GM18499 (cell line): ENCODE measurements around the gene TIPARP.
"Not testable (repeated sequence)": the region's sequence is repeated elsewhere in the genome, so short reads cannot be mapped to it uniquely, and the experiment has no call there.

ENCODE experiments used
- ATAC-seq: cut with Tn5 transposase; IDR thresholded peaks from one replicate; pipeline ENCODE4 v1.9.1; 2021; ENCODE audit warnings: moderate number of reproducible peaks; ENCODE audit not compliant: insufficient read depth, unreplicated experiment

TIPARP gene

GRCh38 chr3:156646958-156647357 lies 27.4 kb upstream of the TIPARP start:
- no peak for ATAC-seq

DNA sequence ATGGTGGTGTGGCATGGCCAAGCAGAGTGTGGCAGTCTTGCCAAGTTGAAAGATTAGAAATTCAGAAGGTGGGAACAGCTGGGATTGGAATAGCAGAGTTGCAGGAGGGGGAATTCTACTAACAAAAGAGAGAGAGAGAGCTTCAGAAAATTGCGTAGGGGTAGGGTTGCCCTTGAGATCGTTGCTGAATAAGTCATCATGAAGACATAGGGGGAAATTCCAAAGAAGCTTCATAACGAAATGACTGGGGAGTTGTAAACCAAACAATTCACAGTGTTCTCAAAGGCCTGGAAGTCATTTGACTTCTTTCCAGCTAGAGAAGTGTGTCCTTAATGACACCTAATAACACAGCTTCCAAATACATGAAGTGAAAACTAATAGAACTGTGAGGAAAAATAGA lies 26.3 kb upstream of the TIPARP start:
- no peak for ATAC-seq

DNA sequence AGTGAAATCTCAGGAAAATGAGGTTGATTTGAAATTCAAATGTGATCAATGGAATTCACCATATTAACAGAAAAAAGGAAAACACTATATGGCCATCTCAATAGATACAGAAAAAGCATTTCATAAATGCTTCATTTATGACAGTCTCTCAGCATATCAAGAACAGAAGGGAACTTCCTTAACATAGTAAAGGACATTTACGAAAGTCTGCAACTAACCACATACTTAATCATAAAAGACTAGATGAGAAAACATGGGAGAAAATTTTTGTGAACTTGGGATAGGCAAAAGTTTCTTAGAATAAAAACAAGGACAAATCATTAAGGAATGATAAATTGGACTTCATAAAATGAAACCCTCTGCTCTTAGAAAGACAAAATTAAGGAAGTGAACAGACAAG lies 24.7 kb upstream of the TIPARP start:
- ATAC-seq: no peak

DNA sequence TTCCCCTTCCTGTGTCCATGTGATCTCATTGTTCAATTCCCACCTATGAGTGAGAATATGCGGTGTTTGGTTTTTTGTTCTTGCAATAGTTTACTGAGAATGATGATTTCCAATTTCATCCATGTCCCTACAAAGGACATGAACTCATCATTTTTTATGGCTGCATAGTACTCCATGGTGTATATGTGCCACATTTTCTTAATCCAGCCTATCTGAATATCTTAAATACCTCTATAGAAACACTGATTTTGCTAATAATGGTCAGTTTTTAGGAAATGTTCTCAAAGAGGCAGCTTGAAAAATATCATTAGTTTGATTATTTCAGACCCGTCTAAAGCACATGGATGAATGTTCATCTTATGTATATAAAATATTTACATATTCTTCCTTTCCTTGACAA lies 21.7 kb upstream of the TIPARP start:
- not testable (repeated sequence) for ATAC-seq

- no peak for ATAC-seq
Measured at GRCh38 chr3:156654834-156655233, 19.6 kb upstream of the TIPARP start.

DNA sequence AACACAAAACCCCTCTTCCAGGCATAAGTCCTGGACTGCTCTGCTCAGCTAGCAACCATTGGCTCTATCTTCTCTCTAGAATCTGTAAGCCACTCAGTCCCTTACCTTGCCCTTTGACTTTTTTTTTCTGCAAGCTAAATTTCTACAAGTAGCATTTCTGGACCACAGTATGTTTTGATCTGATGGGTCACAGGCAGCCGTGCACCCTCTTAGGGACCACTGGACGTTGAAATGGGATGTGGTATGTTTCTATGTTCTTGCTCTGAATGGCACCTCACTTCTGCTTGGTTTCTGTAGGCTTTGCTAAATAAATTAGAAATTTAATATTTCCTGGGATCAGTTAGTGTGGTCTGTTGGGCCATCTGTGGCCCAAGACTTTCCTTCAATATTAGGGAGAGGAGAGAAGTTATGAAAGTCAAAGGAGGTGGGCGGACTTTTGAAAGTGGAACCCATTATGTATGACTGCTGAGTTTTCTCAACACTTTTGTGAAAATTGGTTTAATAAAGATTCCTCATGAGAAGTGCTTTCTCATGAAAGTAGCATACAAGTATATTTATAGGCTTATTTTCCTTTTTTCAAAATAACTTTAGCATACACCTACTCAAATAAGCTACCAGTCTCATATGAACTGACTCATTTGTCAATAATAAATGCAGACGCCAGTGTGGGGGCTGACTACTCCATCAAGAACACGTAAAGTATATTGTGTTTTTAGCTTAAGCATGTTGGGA lies 18.4 kb upstream of the TIPARP start:
- no peak for ATAC-seq

- ATAC-seq: no peak
Measured at GRCh38 chr3:156657440-156657839, 16.9 kb upstream of the TIPARP start.

DNA sequence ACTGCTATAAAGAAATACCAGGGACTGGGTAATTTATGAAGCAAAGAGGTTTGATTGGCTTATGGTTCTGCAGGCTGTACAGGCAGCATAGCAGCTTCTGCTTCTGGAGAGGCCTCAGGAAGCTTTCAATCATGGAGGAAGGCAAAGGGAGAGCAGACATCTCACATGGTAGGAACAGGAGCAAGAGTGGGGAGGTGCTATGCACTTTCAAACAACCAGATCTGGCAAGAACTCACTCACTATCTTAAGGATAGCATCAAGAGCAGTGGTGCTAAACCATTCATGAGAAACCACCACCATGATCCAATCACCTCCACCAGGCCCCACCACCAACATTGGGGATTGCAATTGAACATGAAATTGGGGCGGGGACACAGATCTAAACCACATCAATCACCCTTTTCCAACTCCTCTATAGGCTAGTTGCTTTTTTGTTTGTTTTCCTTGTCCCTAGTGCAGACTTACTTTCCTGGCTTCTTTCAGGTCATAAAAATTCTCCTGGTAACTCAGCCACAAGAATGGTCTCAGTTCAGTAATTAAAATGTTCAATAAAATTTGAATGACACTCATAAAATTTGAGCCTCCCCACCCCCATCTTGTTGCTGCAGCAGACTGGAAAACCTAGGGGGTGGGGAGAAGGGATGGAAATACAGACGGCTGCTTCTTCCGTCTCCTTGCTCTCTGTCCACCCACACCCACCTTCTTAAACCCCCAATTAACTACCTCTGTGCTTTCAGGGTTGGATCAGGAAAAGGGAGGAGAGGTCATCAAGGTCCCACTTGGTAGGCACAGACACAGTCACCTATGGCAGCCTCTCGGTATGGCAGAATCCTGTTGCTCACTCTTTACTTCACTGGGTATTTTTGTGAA lies 16.3 kb upstream of the TIPARP start:
- no peak for ATAC-seq

DNA sequence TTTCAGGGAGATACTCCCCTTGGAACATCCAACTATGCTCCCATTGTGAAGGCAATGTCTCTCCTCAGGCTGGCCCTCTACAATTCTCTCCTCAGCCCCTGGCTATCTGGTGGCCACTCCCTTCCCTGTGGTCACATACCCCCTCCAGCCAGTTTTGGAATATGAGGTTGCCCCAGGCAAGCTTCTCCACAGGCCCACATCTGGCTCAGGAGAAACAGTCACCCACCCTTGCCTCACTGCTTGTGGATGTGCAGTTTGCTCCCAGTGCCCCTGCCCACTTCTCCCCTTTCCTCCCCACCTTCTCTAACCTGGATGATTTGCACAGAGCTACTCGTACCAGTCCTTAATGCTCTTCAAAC lies 15.7 kb upstream of the TIPARP start:
- ATAC-seq: no peak

GRCh38 chr3:156659260-156659659 lies 15.1 kb upstream of the TIPARP start:
- ATAC-seq: no peak

DNA sequence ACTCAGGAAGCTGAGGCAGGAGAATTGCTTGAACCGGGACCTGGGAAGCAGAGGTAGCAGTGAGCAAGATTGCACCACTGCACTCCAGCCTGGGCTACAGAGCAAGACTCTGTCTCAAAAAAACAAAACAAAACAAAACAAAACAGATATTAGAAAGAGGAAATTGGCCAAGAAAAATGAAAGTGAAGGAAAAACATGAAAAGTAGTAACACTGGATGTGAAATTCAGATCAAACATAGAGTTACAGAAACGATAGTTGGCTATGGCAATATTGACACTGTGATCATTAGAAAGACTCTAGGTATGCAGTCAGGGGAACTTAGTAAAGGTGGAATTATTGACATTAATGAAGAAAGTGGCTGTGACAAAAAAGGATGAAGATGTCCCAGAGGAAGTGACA lies 13.2 kb upstream of the TIPARP start:
- no peak for ATAC-seq

DNA sequence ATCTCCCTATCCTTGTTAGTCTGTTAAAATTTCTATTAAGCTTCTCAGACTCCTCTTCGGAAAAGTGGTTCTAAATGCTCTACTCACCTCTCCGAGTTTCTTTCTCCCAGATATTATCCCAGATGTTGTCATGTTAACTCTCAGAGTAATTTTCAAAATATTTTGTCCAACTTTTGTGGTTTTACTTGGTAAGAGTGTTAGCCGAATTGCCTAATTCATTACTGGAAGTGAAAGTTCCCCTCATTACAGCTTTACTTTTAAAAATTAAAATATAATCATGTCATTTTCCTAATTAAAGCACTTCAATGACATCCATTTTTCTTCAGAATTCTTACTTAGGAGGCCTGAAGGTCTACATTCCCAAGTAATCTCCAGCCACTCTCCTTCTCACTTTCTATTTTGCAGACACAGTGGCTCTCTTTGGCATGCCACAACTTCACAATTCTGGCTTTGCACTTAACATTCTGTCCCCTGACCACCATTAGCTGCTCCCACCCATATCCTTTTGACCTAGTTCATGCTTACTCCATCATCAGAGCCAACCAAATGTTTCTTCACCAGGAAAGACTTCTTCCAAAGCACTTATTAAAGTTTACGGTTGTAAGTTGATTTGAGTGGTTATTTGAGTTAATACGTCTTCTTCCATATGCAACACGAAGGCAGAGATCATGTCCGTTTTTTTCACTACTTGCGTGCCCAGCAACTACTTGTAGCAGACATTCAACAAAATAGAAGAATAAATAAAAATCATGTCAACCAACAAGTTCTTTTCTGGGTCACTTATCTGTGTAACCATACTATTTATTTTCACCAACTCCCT lies 10.2 kb upstream of the TIPARP start:
- no peak for ATAC-seq

GRCh38 chr3:156664831-156665178 lies 9.6 kb upstream of the TIPARP start:
- ATAC-seq: peak; percentile 75

DNA sequence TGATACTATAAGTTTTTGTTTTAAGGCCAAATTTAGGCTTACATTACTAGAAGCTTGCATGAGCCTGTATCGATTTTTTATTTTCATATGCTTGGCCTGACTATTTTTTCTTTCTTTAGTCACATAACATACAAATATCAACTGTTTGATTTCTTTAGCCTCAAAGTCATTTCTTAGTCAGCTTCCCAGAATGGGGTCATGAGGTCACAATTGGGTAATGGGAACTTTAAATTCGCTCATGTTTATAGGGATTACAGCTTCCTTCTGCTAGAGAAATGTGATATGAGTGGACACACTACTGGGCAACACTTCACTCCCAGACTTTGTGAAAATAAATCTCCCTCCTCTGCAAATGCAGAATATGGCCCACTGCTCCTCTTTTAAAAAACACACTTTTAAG lies 9.1 kb upstream of the TIPARP start:
- no peak for ATAC-seq

DNA sequence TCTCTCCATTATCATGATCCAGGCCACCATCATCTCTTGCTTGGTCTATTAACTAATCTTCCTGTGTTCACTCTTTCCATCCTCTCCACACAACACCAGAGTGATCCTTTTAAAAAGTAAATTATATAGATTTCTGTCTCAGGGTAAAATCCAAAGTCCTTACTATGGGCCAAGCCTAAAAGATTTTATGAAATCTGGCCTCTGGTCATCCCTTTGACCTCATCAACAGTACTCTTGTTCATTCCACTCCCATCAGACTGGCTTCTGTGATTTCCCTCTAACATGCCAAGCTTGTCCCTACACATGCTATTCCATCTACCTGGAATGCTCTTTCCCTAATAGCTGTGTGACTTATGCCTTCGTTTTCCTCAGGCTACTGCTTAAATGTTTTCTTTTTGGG lies 8.3 kb upstream of the TIPARP start:
- ATAC-seq: no peak

DNA sequence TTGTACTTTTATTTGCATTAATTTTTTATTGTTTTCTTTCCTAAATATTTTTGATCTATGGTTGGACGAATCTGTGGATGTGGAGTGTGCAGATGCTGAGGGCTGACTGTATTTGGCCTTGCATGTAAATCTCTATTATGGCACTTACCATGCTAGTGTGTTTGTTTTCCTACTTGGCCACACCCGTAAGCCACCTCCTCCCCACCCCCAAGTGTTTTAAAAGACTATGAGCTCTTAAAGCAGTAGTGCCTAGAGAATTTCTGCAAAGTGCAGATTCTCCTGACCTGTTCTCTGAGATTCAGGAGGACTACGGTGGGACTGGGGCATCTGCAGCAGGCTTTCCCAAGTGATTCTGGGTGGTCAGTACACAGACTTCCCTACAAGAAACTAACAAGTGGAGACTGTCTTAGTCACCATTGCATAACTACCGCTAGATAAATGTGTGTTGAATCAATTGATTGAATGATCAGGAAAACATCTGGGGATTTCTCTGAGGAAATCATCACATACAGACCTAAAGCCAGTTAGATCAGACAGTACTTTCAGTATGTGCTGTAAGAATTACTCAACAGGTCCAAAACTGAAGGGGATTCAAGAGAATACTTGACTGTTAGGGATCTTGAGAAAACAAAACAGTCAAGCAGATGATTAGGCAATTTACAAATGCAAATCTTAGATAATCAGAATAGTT lies 6.2 kb upstream of the TIPARP start:
- no peak for ATAC-seq

DNA sequence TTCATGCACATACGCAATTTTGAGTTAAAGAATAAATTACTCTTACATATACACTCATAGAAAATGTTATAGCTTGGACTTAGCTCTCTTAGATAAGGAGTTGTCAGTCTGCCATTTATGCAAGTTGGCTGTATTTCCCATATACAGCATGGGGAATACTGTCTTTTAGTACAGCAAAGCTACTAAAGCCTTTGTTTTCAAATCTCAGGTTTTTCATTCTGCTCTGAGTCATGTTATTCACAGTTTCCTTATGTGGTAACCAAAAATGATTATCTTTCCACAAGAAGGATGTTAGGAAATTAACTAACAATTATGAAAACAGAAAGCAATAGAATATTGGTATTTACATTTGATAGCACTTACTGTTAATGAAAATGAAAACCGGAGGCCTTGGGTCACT lies 4.3 kb upstream of the TIPARP start:
- no peak for ATAC-seq

DNA sequence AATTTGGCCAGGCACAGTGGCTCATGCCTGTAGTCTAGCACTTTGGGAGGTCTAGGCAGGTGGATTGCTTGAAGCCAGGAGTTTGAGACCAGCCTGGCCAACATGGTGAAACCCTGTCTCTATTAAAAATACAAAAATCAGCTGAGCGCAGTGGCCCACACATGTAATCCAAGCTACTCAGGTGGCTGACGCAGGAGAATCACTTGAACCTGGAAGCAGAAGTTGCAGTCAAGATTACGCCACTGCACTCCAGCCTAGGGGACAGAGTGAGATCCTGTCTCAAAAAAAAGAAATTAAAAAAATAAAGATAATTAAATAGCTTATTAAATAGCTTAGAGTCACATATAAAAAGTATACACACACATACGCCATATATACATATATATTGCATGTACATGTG lies 3.7 kb upstream of the TIPARP start:
- no peak for ATAC-seq

- no peak for ATAC-seq
Measured at GRCh38 chr3:156673732-156674045, 701 bp upstream of the TIPARP start.

- ATAC-seq: no peak
Measured at GRCh38 chr3:156674911-156675829, 780 bp downstream of the TIPARP start.
